HepG2 (cell line): ENCODE measurements around the gene PPP2R5D. TPM values are rescaled to one million over a fixed set of nuclear protein-coding genes. Genes with fewer than 3 reads are reported as not detected.

Source experiments
- ARNT2 ChIP-seq: sonication (generic); formaldehyde crosslinking; IDR thresholded peaks from 2 replicates; pipeline ENCODE4 v1.8.0; 2022; ENCODE audit warnings: mild to moderate bottlenecking, low read depth, missing genetic modification reagents, moderate library complexity
- CHD2 ChIP-seq: IDR thresholded peaks from 2 replicates; pipeline ENCODE4 v1.6.1; 2011; ENCODE audit warnings: low read depth, low read length, improper control_type of control experiment
- MBD4 ChIP-seq: IDR thresholded peaks from 2 replicates; pipeline ENCODE4 v1.6.1; 2012; ENCODE audit warnings: low read length, inconsistent platforms, borderline replicate concordance
- NFATC3 ChIP-seq: sonication (generic); formaldehyde crosslinking; IDR thresholded peaks from 2 replicates; pipeline ENCODE4 v1.5.1; 2020; ENCODE audit warnings: mild to moderate bottlenecking, missing genetic modification reagents
- NFE2L1 ChIP-seq: sonication (generic); formaldehyde crosslinking; IDR thresholded peaks from 2 replicates; pipeline ENCODE4 v1.4.0; 2020; ENCODE audit warnings: missing genetic modification reagents, mild to moderate bottlenecking, borderline replicate concordance
- RELA ChIP-seq: sonication (generic); formaldehyde crosslinking; IDR thresholded peaks from 2 replicates; pipeline ENCODE4 v1.4.0; 2020; ENCODE audit warnings: missing genetic modification reagents
- RORA ChIP-seq: sonication (generic); formaldehyde crosslinking; IDR thresholded peaks from 2 replicates; pipeline ENCODE4 v1.5.0; 2020; ENCODE audit warnings: mild to moderate bottlenecking, missing genetic modification reagents, moderate library complexity
- SALL1 ChIP-seq: sonication (generic); formaldehyde crosslinking; IDR thresholded peaks from 2 replicates; pipeline ENCODE4 v1.8.0; 2022; ENCODE audit warnings: mild to moderate bottlenecking, missing genetic modification reagents
- SIX4 ChIP-seq: sonication (generic); formaldehyde crosslinking; IDR thresholded peaks from 2 replicates; pipeline ENCODE4 v1.4.0; 2020; ENCODE audit warnings: missing genetic modification reagents
- TCF12 ChIP-seq, 2 experiments: fragments of 450-650 bp in 1 of 2; sonication (generic) in 1 of 2; formaldehyde crosslinking in 1 of 2; IDR thresholded peaks; 2 replicates each; pipeline versions ENCODE4 v1.6.1 to v1.8.0; 2017 to 2022; ENCODE audit warnings: antibody characterized with exemption in 1 of 2, mild to moderate bottlenecking in 1 of 2, missing genetic modification reagents in 1 of 2, moderate library complexity in 1 of 2
- TCF7L2 ChIP-seq: IDR thresholded peaks from 2 replicates; pipeline ENCODE4 v1.6.1; 2011; ENCODE audit warnings: mild to moderate bottlenecking, low read depth, low read length, moderate library complexity
- TEAD3 ChIP-seq: optimal IDR thresholded peaks from 2 replicates; pipeline ENCODE3; 2016; ENCODE audit warnings: borderline replicate concordance
- U2AF1 ChIP-seq: fragments of 200-400 bp; formaldehyde crosslinking; optimal IDR thresholded peaks from 2 replicates; pipeline ENCODE3; 2017; ENCODE audit warnings: mild to moderate bottlenecking, low read depth, low read length
- ZC3H4 ChIP-seq: sonication (generic); formaldehyde crosslinking; IDR thresholded peaks from 2 replicates; pipeline ENCODE4 v1.4.0; 2020; ENCODE audit warnings: missing genetic modification reagents, borderline replicate concordance
- ZNF263 ChIP-seq: sonication (generic); formaldehyde crosslinking; IDR thresholded peaks from 2 replicates; pipeline ENCODE4 v1.4.0; 2020; ENCODE audit warnings: missing genetic modification reagents
- ZNF333 ChIP-seq: sonication (generic); formaldehyde crosslinking; IDR thresholded peaks from 2 replicates; pipeline ENCODE4 v1.4.0; 2020; ENCODE audit warnings: mild to moderate bottlenecking, missing genetic modification reagents, borderline replicate concordance
- ZNF468 ChIP-seq: sonication (generic); formaldehyde crosslinking; IDR thresholded peaks from 2 replicates; pipeline ENCODE4 v1.8.0; 2022; ENCODE audit warnings: mild to moderate bottlenecking, moderate library complexity, missing genetic modification reagents
- ZNF547 ChIP-seq: sonication (generic); formaldehyde crosslinking; IDR thresholded peaks from 2 replicates; pipeline ENCODE4 v1.5.1; 2020; ENCODE audit warnings: mild to moderate bottlenecking, missing genetic modification reagents
- ZNF619 ChIP-seq: sonication (generic); formaldehyde crosslinking; IDR thresholded peaks from 2 replicates; pipeline ENCODE4 v1.4.0; 2020; ENCODE audit warnings: mild to moderate bottlenecking, missing genetic modification reagents
- polyA plus RNA-seq, 8 experiments: library from polyadenylated mRNA; depleted of rRNA in 3 of 8; stranded (reverse) in 7 of 8; unstranded in 1 of 8; fragments of >200 nt; fragmentation: Illumina TruSeq in 4 of 8; extraction: Trizol in 4 of 8; gene quantifications; 2 replicates each; pipeline versions ENCODE4 v1.2.1 to v1.2.3, GENCODE V29; 2011 to 2016; ENCODE audit warnings: low read depth in 4 of 8, missing spikeins in 1 of 8, mixed read lengths in 1 of 8; ENCODE audit not compliant: insufficient read depth in 1 of 8
- total RNA-seq, 5 experiments: library from RNA; depleted of rRNA; stranded (reverse); fragments of >200 nt; fragmentation: Illumina TruSeq; extraction: Trizol; gene quantifications; 2 replicates each; pipeline ENCODE4 v1.2.3, GENCODE V29; 2016; ENCODE audit warnings: low read depth in 1 of 5
- TF ChIP-seq, protein P1 (sequence below): sonication (generic); formaldehyde crosslinking; IDR thresholded peaks from 2 replicates; pipeline ENCODE4 v1.4.0; 2020; ENCODE audit warnings: missing genetic modification reagents, borderline replicate concordance
- TF ChIP-seq, protein P2 (sequence below): sonication (generic); formaldehyde crosslinking; IDR thresholded peaks from 2 replicates; pipeline ENCODE4 v1.5.0; 2020; ENCODE audit warnings: missing genetic modification reagents
- TF ChIP-seq, protein P3 (sequence below): sonication (generic); formaldehyde crosslinking; IDR thresholded peaks from 2 replicates; pipeline ENCODE4 v1.5.0; 2020; ENCODE audit warnings: mild to moderate bottlenecking, missing genetic modification reagents, borderline replicate concordance

The PPP2R5D gene
- total and polyA plus RNA-seq, 2 of the 13 experiments (the other 11 are each of a cell fraction or from before 2014, with no cell fraction given): 53.7 to 60.4 TPM

DNA sequence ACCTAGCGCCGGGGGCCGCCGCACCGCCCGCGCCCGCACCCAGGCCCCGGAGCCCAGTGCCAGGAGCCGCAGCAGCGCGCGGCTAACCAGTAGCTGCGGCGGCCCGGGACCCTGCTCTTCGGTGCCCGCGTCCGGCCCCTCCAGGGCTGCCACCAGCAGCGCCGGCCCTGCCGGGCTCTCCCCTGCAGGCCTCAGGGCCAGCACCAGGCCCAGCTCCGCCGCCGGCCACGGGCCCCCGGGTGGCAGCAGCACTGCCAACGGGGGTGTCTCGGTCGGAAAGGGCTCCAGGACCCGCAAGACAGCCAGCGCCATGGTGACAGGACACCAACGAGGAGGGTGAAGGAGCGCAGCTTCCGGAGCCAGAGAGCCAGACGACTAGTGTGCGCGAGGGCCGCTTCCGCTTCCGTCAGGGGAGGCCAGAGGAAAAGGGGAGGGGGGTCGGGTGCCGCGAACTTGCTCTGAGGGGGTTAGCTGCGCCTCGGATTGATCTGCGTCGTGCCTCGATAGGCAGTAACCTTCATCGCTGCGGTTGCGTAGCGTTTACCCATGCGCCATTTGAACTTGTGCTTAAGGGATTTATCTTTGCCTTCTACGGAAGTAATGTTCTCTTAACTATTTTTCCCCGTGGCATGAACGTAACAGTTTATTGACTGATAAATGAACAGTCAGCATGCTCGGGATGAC is 5.4 kb upstream of the PPP2R5D start, which contains the start of gene PEX6 (continued):
- TF ChIP-seq, protein P1, sequence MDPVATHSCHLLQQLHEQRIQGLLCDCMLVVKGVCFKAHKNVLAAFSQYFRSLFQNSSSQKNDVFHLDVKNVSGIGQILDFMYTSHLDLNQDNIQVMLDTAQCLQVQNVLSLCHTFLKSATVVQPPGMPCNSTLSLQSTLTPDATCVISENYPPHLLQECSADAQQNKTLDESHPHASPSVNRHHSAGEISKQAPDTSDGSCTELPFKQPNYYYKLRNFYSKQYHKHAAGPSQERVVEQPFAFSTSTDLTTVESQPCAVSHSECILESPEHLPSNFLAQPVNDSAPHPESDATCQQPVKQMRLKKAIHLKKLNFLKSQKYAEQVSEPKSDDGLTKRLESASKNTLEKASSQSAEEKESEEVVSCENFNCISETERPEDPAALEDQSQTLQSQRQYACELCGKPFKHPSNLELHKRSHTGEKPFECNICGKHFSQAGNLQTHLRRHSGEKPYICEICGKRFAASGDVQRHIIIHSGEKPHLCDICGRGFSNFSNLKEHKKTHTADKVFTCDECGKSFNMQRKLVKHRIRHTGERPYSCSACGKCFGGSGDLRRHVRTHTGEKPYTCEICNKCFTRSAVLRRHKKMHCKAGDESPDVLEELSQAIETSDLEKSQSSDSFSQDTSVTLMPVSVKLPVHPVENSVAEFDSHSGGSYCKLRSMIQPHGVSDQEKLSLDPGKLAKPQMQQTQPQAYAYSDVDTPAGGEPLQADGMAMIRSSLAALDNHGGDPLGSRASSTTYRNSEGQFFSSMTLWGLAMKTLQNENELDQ (CRISPR knock-in tag): no peak
- TF ChIP-seq RORA (0 out of 2 replicates have a peak, but pooled peaks have one; percentile 52), TCF7L2 (no peak), ZNF263 (no peak), ZNF333 (no peak), NFATC3 (CRISPR knock-in tag) (peak; percentile 88; the same call in 1 of the 2 replicates), SALL1 (CRISPR knock-in tag) (peak; percentile 86), ZNF619 (peak; percentile 93), TEAD3 (CRISPR knock-in tag) (peak; percentile 52), NFE2L1 (CRISPR knock-in tag) (no peak; the same call in 1 of the 2 replicates), SIX4 (CRISPR knock-in tag) (peak; percentile 28; the same call in 1 of the 2 replicates), TCF12 (IDR thresholded peaks at IDR 0.05) (no peak), TCF12 (CRISPR knock-in tag; IDR thresholded peaks at IDR 0.05) (0 out of 2 replicates have a peak, but pooled peaks have one; percentile 15), U2AF1 (no peak), RELA (CRISPR knock-in tag) (peak; percentile 66; the same call in 1 of the 2 replicates), ZNF547 (CRISPR knock-in tag) (peak; percentile 94), ZC3H4 (peak; percentile 16; the same call in 1 of the 2 replicates), MBD4 (no peak), ZNF468 (no peak), ARNT2 (CRISPR knock-in tag) (peak; percentile 84; the same call in 1 of the 2 replicates), CHD2 (no peak)
- TF ChIP-seq, protein P2, sequence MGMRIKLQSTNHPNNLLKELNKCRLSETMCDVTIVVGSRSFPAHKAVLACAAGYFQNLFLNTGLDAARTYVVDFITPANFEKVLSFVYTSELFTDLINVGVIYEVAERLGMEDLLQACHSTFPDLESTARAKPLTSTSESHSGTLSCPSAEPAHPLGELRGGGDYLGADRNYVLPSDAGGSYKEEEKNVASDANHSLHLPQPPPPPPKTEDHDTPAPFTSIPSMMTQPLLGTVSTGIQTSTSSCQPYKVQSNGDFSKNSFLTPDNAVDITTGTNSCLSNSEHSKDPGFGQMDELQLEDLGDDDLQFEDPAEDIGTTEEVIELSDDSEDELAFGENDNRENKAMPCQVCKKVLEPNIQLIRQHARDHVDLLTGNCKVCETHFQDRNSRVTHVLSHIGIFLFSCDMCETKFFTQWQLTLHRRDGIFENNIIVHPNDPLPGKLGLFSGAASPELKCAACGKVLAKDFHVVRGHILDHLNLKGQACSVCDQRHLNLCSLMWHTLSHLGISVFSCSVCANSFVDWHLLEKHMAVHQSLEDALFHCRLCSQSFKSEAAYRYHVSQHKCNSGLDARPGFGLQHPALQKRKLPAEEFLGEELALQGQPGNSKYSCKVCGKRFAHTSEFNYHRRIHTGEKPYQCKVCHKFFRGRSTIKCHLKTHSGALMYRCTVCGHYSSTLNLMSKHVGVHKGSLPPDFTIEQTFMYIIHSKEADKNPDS: peak; percentile 46; the same call in 1 of the 2 replicates
- TF ChIP-seq, protein P3, sequence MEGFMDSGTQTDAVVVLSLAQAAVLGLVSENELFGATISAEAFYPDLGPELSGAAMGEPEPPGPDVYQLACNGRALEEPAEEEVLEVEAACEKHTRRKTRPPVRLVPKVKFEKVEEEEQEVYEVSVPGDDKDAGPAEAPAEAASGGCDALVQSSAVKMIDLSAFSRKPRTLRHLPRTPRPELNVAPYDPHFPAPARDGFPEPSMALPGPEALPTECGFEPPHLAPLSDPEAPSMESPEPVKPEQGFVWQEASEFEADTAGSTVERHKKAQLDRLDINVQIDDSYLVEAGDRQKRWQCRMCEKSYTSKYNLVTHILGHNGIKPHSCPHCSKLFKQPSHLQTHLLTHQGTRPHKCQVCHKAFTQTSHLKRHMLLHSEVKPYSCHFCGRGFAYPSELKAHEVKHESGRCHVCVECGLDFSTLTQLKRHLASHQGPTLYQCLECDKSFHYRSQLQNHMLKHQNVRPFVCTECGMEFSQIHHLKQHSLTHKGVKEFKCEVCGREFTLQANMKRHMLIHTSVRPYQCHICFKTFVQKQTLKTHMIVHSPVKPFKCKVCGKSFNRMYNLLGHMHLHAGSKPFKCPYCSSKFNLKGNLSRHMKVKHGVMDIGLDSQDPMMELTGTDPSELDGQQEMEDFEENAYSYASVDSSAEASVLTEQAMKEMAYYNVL (CRISPR knock-in tag): no peak; the same call in 1 of the 2 replicates
